DOHH2 (cell line): Measurements from ENCODE around the gene ATP2A3.

Experiments
- H3F3A ChIP-seq: fragments of 200-600 bp; sonication (generic), shearing (Covaris generic); 2 replicates; pipeline ENCODE4 v1.6.0; 2016; ENCODE audit warnings: antibody characterized with exemption, mild to moderate bottlenecking; ENCODE audit not compliant: control insufficient read depth, insufficient read depth
- H3K27ac ChIP-seq: fragments of 200-600 bp; sonication (generic); 2 replicates; pipeline ENCODE4 v1.5.1; 2014; ENCODE audit warnings: low read depth, mild to moderate bottlenecking, low read length, moderate library complexity
- H3K27me3 ChIP-seq: fragments of 200-600 bp; sonication (generic); 2 replicates; pipeline ENCODE4 v1.6.1; 2014; ENCODE audit warnings: mild to moderate bottlenecking, low read length, mixed read lengths; ENCODE audit not compliant: control insufficient read depth
- H3K36me3 ChIP-seq: fragments of 200-600 bp; sonication (generic); 2 replicates; pipeline ENCODE4 v1.6.1; 2014; ENCODE audit warnings: mild to moderate bottlenecking, low read length, moderate library complexity, mixed read lengths; ENCODE audit not compliant: control insufficient read depth
- H3K4me1 ChIP-seq: fragments of 200-600 bp; sonication (generic); 2 replicates; pipeline ENCODE4 v1.6.1; 2014; ENCODE audit warnings: mild to moderate bottlenecking, low read length, mixed read lengths; ENCODE audit not compliant: control insufficient read depth
- H3K4me2 ChIP-seq: fragments of 200-600 bp; sonication (generic); 2 replicates; pipeline ENCODE4 v1.6.0; 2014; ENCODE audit warnings: mild to moderate bottlenecking, low read length, moderate library complexity
- H3K4me3 ChIP-seq: fragments of 200-600 bp; sonication (generic); 2 replicates; pipeline ENCODE4 v1.5.1; 2014; ENCODE audit warnings: mild to moderate bottlenecking, low read length, mixed read lengths
- H3K79me2 ChIP-seq: fragments of 200-600 bp; sonication (generic); 2 replicates; pipeline ENCODE4 v1.6.1; 2014; ENCODE audit warnings: mild to moderate bottlenecking, low read length, mixed read lengths; ENCODE audit not compliant: control insufficient read depth
- H3K9me2 ChIP-seq: fragments of 200-600 bp; sonication (generic); replicated peaks from 2 replicates; pipeline ENCODE4 v1.6.1; 2014; ENCODE audit warnings: mild to moderate bottlenecking, low read length, mixed read lengths; ENCODE audit not compliant: control insufficient read depth
- H3K9me3 ChIP-seq: fragments of 200-600 bp; sonication (generic); 2 replicates; pipeline ENCODE4 v1.6.1; 2014; ENCODE audit warnings: antibody characterized with exemption, low read length, mixed read lengths; ENCODE audit not compliant: control insufficient read depth, insufficient read depth
- H4K20me1 ChIP-seq: fragments of 200-600 bp; sonication (generic); 2 replicates; pipeline ENCODE4 v1.6.0; 2014; ENCODE audit warnings: low read depth, mild to moderate bottlenecking, antibody characterized with exemption, low read length, moderate library complexity; ENCODE audit not compliant: control insufficient read depth, insufficient read depth
- EZH2phosphoT487 ChIP-seq: fragments of 200-600 bp; sonication (generic); IDR thresholded peaks from 2 replicates; pipeline ENCODE4 v1.6.1; 2017; ENCODE audit warnings: borderline replicate concordance, mild to moderate bottlenecking, antibody characterized with exemption, low read length, moderate library complexity, mixed read lengths
- TF ChIP-seq, protein P1 (sequence below): fragments of 200-600 bp; sonication (generic); IDR thresholded peaks from one replicate; pipeline ENCODE4 v1.5.1; 2014; ENCODE audit warnings: antibody characterized with exemption, mild to moderate bottlenecking, low read depth, low read length; ENCODE audit not compliant: poor library complexity, severe bottlenecking

The ATP2A3 gene

DNA sequence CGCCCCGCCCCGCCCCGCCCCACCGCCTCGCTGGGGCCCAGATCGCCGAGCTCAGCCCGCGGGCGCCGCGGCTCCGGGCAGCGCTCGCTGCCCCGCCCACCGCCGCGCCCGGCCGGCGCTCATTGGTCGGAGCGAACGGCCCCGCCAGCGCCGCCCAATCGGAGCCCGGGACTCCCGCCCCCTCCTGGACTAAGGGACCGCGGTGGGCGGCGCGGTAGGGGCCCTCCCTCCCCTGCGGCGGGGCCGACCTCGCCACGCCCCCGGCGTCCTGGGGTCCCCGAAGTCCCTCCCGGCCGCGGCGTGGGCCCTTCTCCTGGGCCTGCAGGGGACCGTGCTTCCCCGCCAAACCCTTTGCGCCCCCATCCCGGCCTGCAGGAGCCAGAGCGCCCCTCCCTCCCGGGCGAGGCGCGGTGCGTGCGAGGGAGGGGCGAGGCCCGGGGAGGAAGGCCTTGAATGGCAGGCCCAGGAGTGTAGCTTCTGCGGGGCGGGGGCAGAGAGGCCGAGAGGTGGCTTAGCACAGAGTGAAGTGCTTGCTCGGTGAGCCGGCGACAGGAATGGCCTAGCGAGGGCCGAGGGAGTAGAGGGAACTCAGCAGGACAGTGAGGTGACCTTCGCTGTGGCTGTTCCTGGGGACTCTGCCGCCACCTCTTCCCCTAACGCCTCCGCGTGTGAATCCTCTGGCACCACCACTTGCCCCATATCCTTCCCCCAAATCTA, 71.1 kb downstream of the ATP2A3 start, which contains the start of gene CAMKK1:
CAMKK1 (minus strand) TSS at position 51 of the 717 bp plus-strand sequence. CDS start 7,366 bp downstream, outside the sequence.
- Histone ChIP-seq H4K20me1 (0 out of 2 replicates have a peak, but pooled peaks cover 3% of the 10 kb centered on the region), H3K9me3 (no peaks in the 10 kb centered on the region), H3K9me2 (no peaks in the 10 kb centered on the region), H3K27me3 (peaks cover 12% of the 10 kb centered on the region), H3K79me2 (no peaks in the 10 kb centered on the region), H3K27ac (no peak within 1 kb of the TSS; the same call in 1 of the 2 replicates), H3K4me3 (peak within 1 kb of the TSS; percentile 80), H3K4me2 (peak within 1 kb of the TSS; percentile 97), H3K36me3 (no peaks in the 10 kb centered on the region), H3K4me1 (peaks cover 61% of the 10 kb centered on the region), H3F3A (peaks cover 13% of the 10 kb centered on the region)
- TF ChIP-seq, protein P1, sequence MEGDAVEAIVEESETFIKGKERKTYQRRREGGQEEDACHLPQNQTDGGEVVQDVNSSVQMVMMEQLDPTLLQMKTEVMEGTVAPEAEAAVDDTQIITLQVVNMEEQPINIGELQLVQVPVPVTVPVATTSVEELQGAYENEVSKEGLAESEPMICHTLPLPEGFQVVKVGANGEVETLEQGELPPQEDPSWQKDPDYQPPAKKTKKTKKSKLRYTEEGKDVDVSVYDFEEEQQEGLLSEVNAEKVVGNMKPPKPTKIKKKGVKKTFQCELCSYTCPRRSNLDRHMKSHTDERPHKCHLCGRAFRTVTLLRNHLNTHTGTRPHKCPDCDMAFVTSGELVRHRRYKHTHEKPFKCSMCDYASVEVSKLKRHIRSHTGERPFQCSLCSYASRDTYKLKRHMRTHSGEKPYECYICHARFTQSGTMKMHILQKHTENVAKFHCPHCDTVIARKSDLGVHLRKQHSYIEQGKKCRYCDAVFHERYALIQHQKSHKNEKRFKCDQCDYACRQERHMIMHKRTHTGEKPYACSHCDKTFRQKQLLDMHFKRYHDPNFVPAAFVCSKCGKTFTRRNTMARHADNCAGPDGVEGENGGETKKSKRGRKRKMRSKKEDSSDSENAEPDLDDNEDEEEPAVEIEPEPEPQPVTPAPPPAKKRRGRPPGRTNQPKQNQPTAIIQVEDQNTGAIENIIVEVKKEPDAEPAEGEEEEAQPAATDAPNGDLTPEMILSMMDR: no peak
- no peak for TF ChIP-seq EZH2phosphoT487

DNA sequence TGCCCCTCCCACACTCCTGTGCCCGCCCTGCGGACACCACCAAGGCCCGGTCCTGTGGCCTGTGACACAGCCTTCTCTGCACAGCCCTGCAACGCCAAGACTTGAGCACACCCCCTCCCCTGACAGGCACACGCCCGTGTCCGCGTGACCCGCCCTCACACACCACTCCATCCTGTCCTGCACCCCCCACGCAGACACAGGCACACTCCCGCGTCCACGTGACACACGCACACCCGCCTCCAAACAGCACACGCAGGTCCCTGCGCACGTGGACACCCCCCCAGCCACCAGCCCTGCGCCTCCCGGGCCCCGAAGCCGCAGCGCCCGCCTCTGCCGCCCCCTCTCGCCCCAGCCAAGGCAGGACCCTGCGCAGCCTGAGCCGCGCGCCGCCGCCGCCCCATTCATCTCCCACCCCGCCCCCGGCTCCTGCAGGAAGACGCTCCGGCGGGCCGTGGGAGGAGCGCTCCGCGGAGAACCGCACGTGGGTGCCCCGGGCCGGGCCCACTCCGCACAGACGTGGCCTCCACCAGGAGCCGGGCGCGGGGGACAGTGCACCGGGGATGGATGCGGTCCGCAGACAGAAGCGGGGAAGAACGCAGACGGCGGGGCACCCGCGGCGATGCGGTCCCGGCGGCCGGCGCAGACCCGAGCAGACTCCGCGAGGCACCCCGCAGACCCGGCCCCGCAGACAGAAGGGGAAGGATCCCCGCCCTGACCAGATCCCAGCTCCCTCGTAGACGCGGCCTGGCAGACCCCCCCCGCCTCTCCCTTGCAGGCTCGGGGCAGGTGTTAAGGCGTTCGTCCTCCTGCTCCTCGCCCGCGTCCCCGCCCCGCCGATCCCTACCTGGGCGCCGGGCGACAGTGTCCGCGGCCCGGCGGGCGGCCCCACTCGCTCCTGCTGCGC, 71.9 kb downstream of the ATP2A3 start:
- Histone ChIP-seq H3K36me3 (no peaks in the 10 kb centered on the region), H3K4me2 (peak overlapping the region; percentile 97), H3F3A (peaks cover 13% of the 10 kb centered on the region), H3K79me2 (no peaks in the 10 kb centered on the region), H3K9me2 (no peaks in the 10 kb centered on the region), H3K27me3 (peaks cover 12% of the 10 kb centered on the region), H3K4me1 (peaks cover 58% of the 10 kb centered on the region), H3K4me3 (peak overlapping the region; percentile 80), H3K27ac (no peak overlapping the region), H3K9me3 (no peaks in the 10 kb centered on the region), H4K20me1 (0 out of 2 replicates have a peak, but pooled peaks cover 3% of the 10 kb centered on the region)
- peak; percentile 70; the same call in 1 of the 2 replicates for TF ChIP-seq EZH2phosphoT487
- TF ChIP-seq, protein P1: no peak

- Histone ChIP-seq H3K4me1 (peaks cover 58% of the 10 kb centered on the region), H4K20me1 (0 out of 2 replicates have a peak, but pooled peaks cover 3% of the 10 kb centered on the region), H3K9me3 (no peaks in the 10 kb centered on the region), H3K9me2 (no peaks in the 10 kb centered on the region), H3K36me3 (no peaks in the 10 kb centered on the region), H3K4me2 (peak overlapping the region; percentile 97), H3K79me2 (no peaks in the 10 kb centered on the region), H3K27me3 (peaks cover 12% of the 10 kb centered on the region), H3F3A (peaks cover 13% of the 10 kb centered on the region), H3K4me3 (peak overlapping the region; percentile 80), H3K27ac (no peak overlapping the region)
- TF ChIP-seq EZH2phosphoT487: no peak
- TF ChIP-seq, protein P1: no peak
Observed at GRCh38 chr17:3891626-3892094, 72.6 kb downstream of the ATP2A3 start.
